Parathyroid adenoma (tissue), 2 donors: ENCODE measurements around the gene ARHGEF6.

ENCODE experiments used
- H2AFZ ChIP-seq: fragments of 300-600 bp; sonication (generic); one replicate; pipeline ENCODE4 v1.7.0; 2017; ENCODE audit warnings: antibody characterized with exemption, mild to moderate bottlenecking
- H3K27ac ChIP-seq: fragments of 300-600 bp; sonication (generic); one replicate; pipeline ENCODE4 v1.7.0; 2017
- H3K27me3 ChIP-seq: fragments of 300-600 bp; sonication (generic); one replicate; pipeline ENCODE4 v1.7.0; 2017; ENCODE audit warnings: low read length; ENCODE audit not compliant: control insufficient read depth, insufficient read depth
- H3K36me3 ChIP-seq: fragments of 300-600 bp; sonication (generic); one replicate; pipeline ENCODE4 v1.7.0; 2017; ENCODE audit warnings: low read length; ENCODE audit not compliant: control insufficient read depth, insufficient read depth
- H3K4me1 ChIP-seq: fragments of 300-600 bp; sonication (generic); one replicate; pipeline ENCODE4 v1.7.0; 2017; ENCODE audit warnings: control low read depth
- H3K4me2 ChIP-seq: fragments of 300-600 bp; sonication (generic); one replicate; pipeline ENCODE4 v1.7.0; 2017; ENCODE audit warnings: low read length
- H3K4me3 ChIP-seq: fragments of 300-600 bp; sonication (generic); one replicate; pipeline ENCODE4 v1.7.0; 2017; ENCODE audit warnings: low read depth, low read length
- H3K79me2 ChIP-seq: fragments of 300-600 bp; sonication (generic); one replicate; pipeline ENCODE4 v1.7.0; 2017; ENCODE audit warnings: control low read depth
- H3K9ac ChIP-seq: fragments of 300-600 bp; sonication (generic); one replicate; pipeline ENCODE4 v1.7.0; 2017; ENCODE audit warnings: mild to moderate bottlenecking
- H3K9me3 ChIP-seq: fragments of 300-600 bp; sonication (generic); one replicate; pipeline ENCODE4 v1.7.0; 2017; ENCODE audit warnings: low read length; ENCODE audit not compliant: control insufficient read depth
- TF ChIP-seq, protein P1 (sequence below): fragments of 300-600 bp; sonication (generic); IDR thresholded peaks from one replicate; pipeline ENCODE4 v1.7.0; 2017; ENCODE audit warnings: antibody characterized with exemption, mild to moderate bottlenecking
- donor health status: primary hyperparathyroidism.

Gene ARHGEF6

DNA sequence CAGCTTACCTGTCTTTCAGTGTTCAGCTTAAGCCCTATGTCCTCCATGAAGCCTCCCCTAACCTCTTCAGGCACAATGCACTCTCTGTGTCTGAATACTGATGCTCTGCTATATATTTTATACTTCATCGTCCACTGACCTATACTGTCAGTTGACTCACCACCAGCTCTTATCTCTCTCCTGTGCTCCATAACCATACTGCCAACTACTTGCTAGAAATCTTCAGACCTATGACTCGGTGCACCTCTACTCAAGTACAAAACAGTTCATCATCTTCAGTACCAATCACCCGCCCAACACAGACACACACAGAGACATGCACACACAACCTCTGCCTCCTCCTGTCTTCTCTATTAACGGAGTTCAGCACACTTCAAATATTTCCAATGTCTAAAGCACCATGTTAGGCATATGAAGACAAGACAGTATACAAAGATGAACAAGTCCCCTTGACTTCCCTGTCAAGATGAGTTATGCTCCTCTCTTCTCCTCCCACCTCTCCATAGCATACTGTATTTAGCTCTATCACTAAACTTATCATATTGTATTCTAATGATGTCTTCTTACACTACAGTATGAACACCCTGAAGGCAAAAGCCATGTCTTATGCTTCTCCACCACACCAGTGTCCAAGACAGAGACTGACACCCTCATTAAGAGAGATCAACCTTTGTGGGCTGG, 42.5 kb downstream of the ARHGEF6 start:
- no peak overlapping the region for H3K4me3 ChIP-seq
- no peak overlapping the region for H3K9ac ChIP-seq
- no peak overlapping the region for H3K4me2 ChIP-seq
- H3K9me3 ChIP-seq, result no peaks in the 10 kb centered on the region
- H2AFZ ChIP-seq, result no peak overlapping the region
- TF ChIP-seq, protein P1, sequence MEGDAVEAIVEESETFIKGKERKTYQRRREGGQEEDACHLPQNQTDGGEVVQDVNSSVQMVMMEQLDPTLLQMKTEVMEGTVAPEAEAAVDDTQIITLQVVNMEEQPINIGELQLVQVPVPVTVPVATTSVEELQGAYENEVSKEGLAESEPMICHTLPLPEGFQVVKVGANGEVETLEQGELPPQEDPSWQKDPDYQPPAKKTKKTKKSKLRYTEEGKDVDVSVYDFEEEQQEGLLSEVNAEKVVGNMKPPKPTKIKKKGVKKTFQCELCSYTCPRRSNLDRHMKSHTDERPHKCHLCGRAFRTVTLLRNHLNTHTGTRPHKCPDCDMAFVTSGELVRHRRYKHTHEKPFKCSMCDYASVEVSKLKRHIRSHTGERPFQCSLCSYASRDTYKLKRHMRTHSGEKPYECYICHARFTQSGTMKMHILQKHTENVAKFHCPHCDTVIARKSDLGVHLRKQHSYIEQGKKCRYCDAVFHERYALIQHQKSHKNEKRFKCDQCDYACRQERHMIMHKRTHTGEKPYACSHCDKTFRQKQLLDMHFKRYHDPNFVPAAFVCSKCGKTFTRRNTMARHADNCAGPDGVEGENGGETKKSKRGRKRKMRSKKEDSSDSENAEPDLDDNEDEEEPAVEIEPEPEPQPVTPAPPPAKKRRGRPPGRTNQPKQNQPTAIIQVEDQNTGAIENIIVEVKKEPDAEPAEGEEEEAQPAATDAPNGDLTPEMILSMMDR, result no peak
- H3K79me2 ChIP-seq, result no peaks in the 10 kb centered on the region
- H3K36me3 ChIP-seq, result no peaks in the 10 kb centered on the region
- H3K27ac ChIP-seq, result no peak overlapping the region
- H3K27me3 ChIP-seq, result no peaks in the 10 kb centered on the region
- no peaks in the 10 kb centered on the region for H3K4me1 ChIP-seq

DNA sequence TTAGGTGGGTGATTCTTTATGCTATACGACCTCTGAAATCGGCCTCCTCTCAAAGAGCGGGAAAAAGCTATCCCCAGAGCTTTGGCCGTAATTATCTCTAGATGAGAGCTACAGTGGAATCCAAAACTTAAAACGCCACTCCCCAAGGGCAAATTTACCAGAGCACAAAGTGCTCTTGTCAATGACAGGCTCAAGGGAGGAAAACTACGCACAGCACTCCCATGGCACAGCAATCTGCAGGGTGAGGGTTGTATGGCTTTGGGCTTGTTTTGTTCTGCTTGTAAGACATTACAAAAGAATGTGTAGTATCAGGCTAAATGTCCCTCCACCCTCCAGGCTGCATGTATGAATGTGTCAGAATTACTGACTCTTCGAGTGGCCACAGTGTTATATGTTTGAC, 44.0 kb downstream of the ARHGEF6 start:
- TF ChIP-seq, protein P1, result no peak
- no peak overlapping the region for H2AFZ ChIP-seq
- no peaks in the 10 kb centered on the region for H3K79me2 ChIP-seq
- no peak overlapping the region for H3K4me3 ChIP-seq
- no peaks in the 10 kb centered on the region for H3K9me3 ChIP-seq
- no peak overlapping the region for H3K4me2 ChIP-seq
- no peaks in the 10 kb centered on the region for H3K4me1 ChIP-seq
- no peak overlapping the region for H3K9ac ChIP-seq
- no peaks in the 10 kb centered on the region for H3K27me3 ChIP-seq
- H3K36me3 ChIP-seq, result no peaks in the 10 kb centered on the region
- H3K27ac ChIP-seq, result no peak overlapping the region

DNA sequence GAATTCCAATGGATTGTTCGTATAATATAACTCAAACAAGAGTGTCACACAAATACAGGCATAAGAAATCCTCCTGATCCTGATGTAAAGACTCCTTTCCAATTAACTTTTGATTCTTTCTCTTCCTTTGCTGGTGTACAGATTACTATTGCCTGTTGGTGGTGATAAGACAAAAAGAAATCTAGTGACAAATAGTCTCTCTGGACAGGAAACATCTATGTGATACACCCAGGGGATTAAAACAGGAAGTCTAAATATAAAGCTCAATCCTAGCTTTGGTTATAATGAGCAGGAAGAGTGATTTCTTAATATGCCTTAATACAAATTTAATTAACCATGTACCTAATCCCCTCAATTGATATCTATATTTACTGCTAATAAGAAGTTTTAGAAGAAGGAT, 45.1 kb downstream of the ARHGEF6 start:
- Histone ChIP-seq H3K9ac (no peak overlapping the region), H3K36me3 (no peaks in the 10 kb centered on the region), H3K27me3 (no peaks in the 10 kb centered on the region), H3K9me3 (no peaks in the 10 kb centered on the region), H3K79me2 (no peaks in the 10 kb centered on the region), H3K4me1 (no peaks in the 10 kb centered on the region), H3K27ac (no peak overlapping the region), H2AFZ (no peak overlapping the region), H3K4me2 (no peak overlapping the region), H3K4me3 (no peak overlapping the region)
- TF ChIP-seq, protein P1, result no peak

DNA sequence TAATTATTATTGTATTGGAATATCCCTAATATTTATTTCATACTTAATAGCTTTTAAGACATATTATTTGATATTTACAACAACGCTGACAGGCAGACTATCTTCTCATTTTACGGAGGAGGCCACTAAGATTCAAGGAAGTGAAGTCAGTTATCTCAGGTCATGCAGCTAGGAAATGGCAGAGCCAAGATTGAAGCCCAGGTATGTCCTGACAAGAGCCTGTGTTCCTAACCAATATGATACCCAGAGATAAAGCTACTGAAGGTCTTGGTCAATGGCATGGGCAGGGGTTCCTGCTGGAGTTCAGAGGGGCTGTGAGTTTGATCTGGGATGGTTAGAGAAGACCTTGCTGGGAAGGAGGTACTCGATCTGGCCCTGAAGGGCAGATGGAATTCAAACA, 47.1 kb downstream of the ARHGEF6 start:
- Histone ChIP-seq H3K9me3 (no peaks in the 10 kb centered on the region), H3K27me3 (no peaks in the 10 kb centered on the region), H3K27ac (no peak overlapping the region), H3K4me3 (no peak overlapping the region), H3K79me2 (no peaks in the 10 kb centered on the region), H3K9ac (no peak overlapping the region), H2AFZ (no peak overlapping the region), H3K36me3 (no peaks in the 10 kb centered on the region), H3K4me2 (no peak overlapping the region), H3K4me1 (no peaks in the 10 kb centered on the region)
- TF ChIP-seq, protein P1, result no peak

GRCh38 chrX:136731798-136732197, 48.9 kb downstream of the ARHGEF6 start:
- Histone ChIP-seq H3K4me1 (no peaks in the 10 kb centered on the region), H3K9me3 (no peaks in the 10 kb centered on the region), H3K36me3 (no peaks in the 10 kb centered on the region), H2AFZ (no peak overlapping the region), H3K79me2 (no peaks in the 10 kb centered on the region), H3K4me2 (no peak overlapping the region), H3K27ac (no peak overlapping the region), H3K27me3 (no peaks in the 10 kb centered on the region), H3K9ac (no peak overlapping the region), H3K4me3 (no peak overlapping the region)
- TF ChIP-seq, protein P1, result no peak
